HG03565 (cell line): ENCODE results near the gene HNRNPA1.
"Not testable (repeated sequence)": the region's sequence is repeated elsewhere in the genome, so short reads cannot be mapped to it uniquely, and the experiment has no call there.

Experiments
- ATAC-seq: cut with Tn5 transposase; IDR thresholded peaks from one replicate; pipeline ENCODE4 v1.9.1; 2021; ENCODE audit warnings: mild to moderate bottlenecking, moderate library complexity; ENCODE audit not compliant: unreplicated experiment

HNRNPA1 gene

GRCh38 chr12:54280468-54281260 is at the start of gene HNRNPA1:
TSS of gene HNRNPA1 (plus strand) at chr12:54280726. CDS start at chr12:54280808, 82 bp downstream.
- peak; percentile 86 for ATAC-seq

- not testable (repeated sequence) for ATAC-seq
Observed at GRCh38 chr12:54231269-54231668, 49.3 kb upstream of the HNRNPA1 start.

- ATAC-seq: no peak
Observed at GRCh38 chr12:54232790-54233189, 47.7 kb upstream of the HNRNPA1 start.

GRCh38 chr12:54238531-54238930 is 42.0 kb upstream of the HNRNPA1 start:
- ATAC-seq: no peak

- no peak for ATAC-seq
Observed at GRCh38 chr12:54239620-54240019, 40.9 kb upstream of the HNRNPA1 start.

GRCh38 chr12:54240129-54240528 is 40.4 kb upstream of the HNRNPA1 start:
- ATAC-seq: no peak

GRCh38 chr12:54240971-54241588 is 39.4 kb upstream of the HNRNPA1 start:
- ATAC-seq: no peak

GRCh38 chr12:54246011-54246641 is 34.4 kb upstream of the HNRNPA1 start:
- no peak for ATAC-seq

GRCh38 chr12:54249489-54249888 is 31.0 kb upstream of the HNRNPA1 start:
- no peak for ATAC-seq

- ATAC-seq: no peak
Observed at GRCh38 chr12:54251667-54252284, 28.8 kb upstream of the HNRNPA1 start.

GRCh38 chr12:54253240-54253639 is 27.3 kb upstream of the HNRNPA1 start:
- no peak for ATAC-seq

- no peak for ATAC-seq
Observed at GRCh38 chr12:54257332-54257731, 23.2 kb upstream of the HNRNPA1 start.

- no peak for ATAC-seq
Observed at GRCh38 chr12:54258201-54258681, 22.3 kb upstream of the HNRNPA1 start.

GRCh38 chr12:54259194-54260011 is 21.1 kb upstream of the HNRNPA1 start:
- no peak for ATAC-seq

GRCh38 chr12:54261815-54262402 is 18.6 kb upstream of the HNRNPA1 start:
- ATAC-seq: no peak

- no peak for ATAC-seq
Observed at GRCh38 chr12:54262403-54262925, 18.1 kb upstream of the HNRNPA1 start.

GRCh38 chr12:54265364-54265812 is 15.1 kb upstream of the HNRNPA1 start:
- no peak for ATAC-seq

- no peak for ATAC-seq
Observed at GRCh38 chr12:54266852-54267251, 13.7 kb upstream of the HNRNPA1 start.

- ATAC-seq: no peak
Observed at GRCh38 chr12:54270345-54270744, 10.2 kb upstream of the HNRNPA1 start.

GRCh38 chr12:54272214-54272613 is 8.3 kb upstream of the HNRNPA1 start:
- no peak for ATAC-seq
